ENCODE measurements around the gene LIX1L.
A peak's percentile ranks its signal among the peaks of the same experiment; 100 is the strongest.

DNA sequence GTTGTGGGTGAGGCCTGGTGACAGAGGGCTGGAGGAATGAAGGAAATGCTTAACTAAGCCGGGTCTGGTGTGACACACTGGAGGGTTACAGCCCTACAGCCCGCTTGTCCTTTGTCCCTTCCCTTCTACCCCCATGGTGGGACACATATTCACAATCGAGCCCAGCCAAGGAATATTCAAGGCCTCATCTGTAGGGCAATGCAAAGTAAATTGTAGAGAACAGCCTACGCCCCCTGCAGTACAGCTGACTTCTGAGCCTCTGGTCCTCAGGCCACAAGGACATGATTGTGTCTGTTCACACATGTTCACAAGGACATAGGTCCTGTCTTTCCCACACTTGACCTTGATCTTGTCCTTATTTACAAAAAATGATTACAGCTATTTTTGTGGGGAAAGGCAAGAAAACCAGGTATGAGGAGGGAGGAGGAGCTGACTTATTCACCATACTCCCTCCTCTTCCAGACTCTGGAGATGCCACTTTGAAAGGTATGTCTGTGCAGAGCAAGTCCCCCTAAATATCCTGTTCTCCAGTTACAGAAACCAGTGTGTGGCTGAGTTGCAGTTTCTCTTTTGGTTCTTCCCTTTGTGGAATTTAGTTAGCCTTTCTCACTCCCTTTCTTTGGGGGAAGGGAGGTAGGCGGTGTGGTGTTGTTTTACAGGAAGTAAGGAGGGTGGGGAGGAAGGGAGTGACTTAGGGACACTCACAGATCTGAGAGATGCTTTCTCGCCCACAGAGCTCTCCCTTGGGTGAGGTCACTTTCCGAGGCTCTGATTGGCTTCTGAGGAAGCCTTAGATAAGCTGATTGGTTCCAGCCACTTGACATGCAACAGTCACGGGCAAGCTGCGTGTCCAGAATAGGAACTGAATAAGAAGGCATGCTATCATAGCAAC lies 21.3 kb upstream of the LIX1L start:
- TF ChIP-seq, protein P1, sequence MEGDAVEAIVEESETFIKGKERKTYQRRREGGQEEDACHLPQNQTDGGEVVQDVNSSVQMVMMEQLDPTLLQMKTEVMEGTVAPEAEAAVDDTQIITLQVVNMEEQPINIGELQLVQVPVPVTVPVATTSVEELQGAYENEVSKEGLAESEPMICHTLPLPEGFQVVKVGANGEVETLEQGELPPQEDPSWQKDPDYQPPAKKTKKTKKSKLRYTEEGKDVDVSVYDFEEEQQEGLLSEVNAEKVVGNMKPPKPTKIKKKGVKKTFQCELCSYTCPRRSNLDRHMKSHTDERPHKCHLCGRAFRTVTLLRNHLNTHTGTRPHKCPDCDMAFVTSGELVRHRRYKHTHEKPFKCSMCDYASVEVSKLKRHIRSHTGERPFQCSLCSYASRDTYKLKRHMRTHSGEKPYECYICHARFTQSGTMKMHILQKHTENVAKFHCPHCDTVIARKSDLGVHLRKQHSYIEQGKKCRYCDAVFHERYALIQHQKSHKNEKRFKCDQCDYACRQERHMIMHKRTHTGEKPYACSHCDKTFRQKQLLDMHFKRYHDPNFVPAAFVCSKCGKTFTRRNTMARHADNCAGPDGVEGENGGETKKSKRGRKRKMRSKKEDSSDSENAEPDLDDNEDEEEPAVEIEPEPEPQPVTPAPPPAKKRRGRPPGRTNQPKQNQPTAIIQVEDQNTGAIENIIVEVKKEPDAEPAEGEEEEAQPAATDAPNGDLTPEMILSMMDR (IDR thresholded peaks at IDR 0.05), result peak in 8 of 12 donors; percentile 10 to 54 (median 36)
- TF ChIP-seq POLR2A (IDR thresholded peaks at IDR 0.05), result peak in 1 of 2 donors; percentile 79
